Measurements from ENCODE around the gene MINDY4.

MINDY4 gene

GRCh38 chr7:30733216-30733615, 38.0 kb upstream of the MINDY4 start:
- no peaks in the 10 kb centered on the region for H3K9me2 ChIP-seq (replicated peaks; ENCODE audit: insufficient read depth, low read length)
- H3K9ac ChIP-seq (ENCODE audit: low read length) = no peak overlapping the region
- no peak overlapping the region for H3K4me2 ChIP-seq (ENCODE audit: low read depth, low read length, poor library complexity, severe bottlenecking)
- no peaks in the 10 kb centered on the region for H3F3A ChIP-seq (ENCODE audit: insufficient read depth)
- no peaks in the 10 kb centered on the region for H3K9me3 ChIP-seq (ENCODE audit: insufficient read depth, low read length)
- H3K4me3 ChIP-seq (ENCODE audit: insufficient read depth, low read length, poor library complexity, severe bottlenecking) = no peak overlapping the region
- no peak overlapping the region for H3K27ac ChIP-seq (ENCODE audit: low read depth, low read length)
- H2AFZ ChIP-seq (ENCODE audit: low read depth, low read length, severe bottlenecking) = no peak overlapping the region
- no peaks in the 10 kb centered on the region for H4K20me1 ChIP-seq (ENCODE audit: low read depth, low read length)
- no peak for TF ChIP-seq EZH2phosphoT487 (conservative IDR thresholded peaks at IDR 0.05; ENCODE audit: low read length)
- TF ChIP-seq CTCF (IDR thresholded peaks at IDR 0.05; ENCODE audit: insufficient read depth, low read length, poor library complexity, severe bottlenecking) = no peak
- H3K36me3 ChIP-seq (ENCODE audit: low read length) = no peaks in the 10 kb centered on the region
- no peaks in the 10 kb centered on the region for H3K27me3 ChIP-seq (ENCODE audit: low read length)
- no peaks in the 10 kb centered on the region for H3K79me2 ChIP-seq (ENCODE audit: insufficient read depth, low read length)

- Histone ChIP-seq H3K79me2 (ENCODE audit: insufficient read depth, low read length) (no peaks in the 10 kb centered on the region), H3K9me3 (ENCODE audit: insufficient read depth, low read length) (no peaks in the 10 kb centered on the region), H3K4me3 (ENCODE audit: insufficient read depth, low read length, poor library complexity, severe bottlenecking) (no peak overlapping the region), H4K20me1 (ENCODE audit: low read depth, low read length) (no peaks in the 10 kb centered on the region), H3F3A (ENCODE audit: insufficient read depth) (no peaks in the 10 kb centered on the region), H3K4me2 (ENCODE audit: low read depth, low read length, poor library complexity, severe bottlenecking) (no peak overlapping the region), H3K27me3 (ENCODE audit: low read length) (no peaks in the 10 kb centered on the region), H3K36me3 (ENCODE audit: low read length) (no peaks in the 10 kb centered on the region), H2AFZ (ENCODE audit: low read depth, low read length, severe bottlenecking) (no peak overlapping the region), H3K9me2 (replicated peaks; ENCODE audit: insufficient read depth, low read length) (no peaks in the 10 kb centered on the region), H3K27ac (ENCODE audit: low read depth, low read length) (no peak overlapping the region), H3K9ac (ENCODE audit: low read length) (no peak overlapping the region)
- TF ChIP-seq CTCF (IDR thresholded peaks at IDR 0.05; ENCODE audit: insufficient read depth, low read length, poor library complexity, severe bottlenecking) = no peak
- no peak for TF ChIP-seq EZH2phosphoT487 (conservative IDR thresholded peaks at IDR 0.05; ENCODE audit: low read length)
These were observed 37.5 kb upstream of the MINDY4 start for GRCh38 chr7:30733691-30734090.

GRCh38 chr7:30734497-30734896, 36.7 kb upstream of the MINDY4 start:
- Histone ChIP-seq H3K4me3 (ENCODE audit: insufficient read depth, low read length, poor library complexity, severe bottlenecking) (no peak overlapping the region), H3K79me2 (ENCODE audit: insufficient read depth, low read length) (no peaks in the 10 kb centered on the region)

More at GRCh38 chr7:30734497-30734896, 36.7 kb upstream of the MINDY4 start:
- no peak overlapping the region for H3K4me2 ChIP-seq (ENCODE audit: low read depth, low read length, poor library complexity, severe bottlenecking)
- no peaks in the 10 kb centered on the region for H3K9me3 ChIP-seq (ENCODE audit: insufficient read depth, low read length)
- no peaks in the 10 kb centered on the region for H3K27me3 ChIP-seq (ENCODE audit: low read length)
- H3K27ac ChIP-seq (ENCODE audit: low read depth, low read length) = no peak overlapping the region
- no peaks in the 10 kb centered on the region for H3F3A ChIP-seq (ENCODE audit: insufficient read depth)
- H3K36me3 ChIP-seq (ENCODE audit: low read length) = no peaks in the 10 kb centered on the region
- no peak overlapping the region for H3K9ac ChIP-seq (ENCODE audit: low read length)
- H3K9me2 ChIP-seq (replicated peaks; ENCODE audit: insufficient read depth, low read length) = no peaks in the 10 kb centered on the region
- no peaks in the 10 kb centered on the region for H4K20me1 ChIP-seq (ENCODE audit: low read depth, low read length)
- no peak for TF ChIP-seq CTCF (IDR thresholded peaks at IDR 0.05; ENCODE audit: insufficient read depth, low read length, poor library complexity, severe bottlenecking)
- no peak for TF ChIP-seq EZH2phosphoT487 (conservative IDR thresholded peaks at IDR 0.05; ENCODE audit: low read length)
- H2AFZ ChIP-seq (ENCODE audit: low read depth, low read length, severe bottlenecking) = no peak overlapping the region

Data from SU-DHL-6 (cell line).